GM18508 (cell line): ENCODE data around the gene GRIA4.
"Not testable (repeated sequence)": the region's sequence is repeated elsewhere in the genome, so short reads cannot be mapped to it uniquely, and the experiment has no call there.

ENCODE experiments used
- ATAC-seq: cut with Tn5 transposase; IDR thresholded peaks from one replicate; pipeline ENCODE4 v1.9.1; 2021; ENCODE audit warnings: moderate number of reproducible peaks; ENCODE audit not compliant: insufficient read depth, unreplicated experiment

GRIA4 gene

GRCh38 chr11:105780781-105781525 lies 171.1 kb downstream of the GRIA4 start:
- no peak for ATAC-seq

- ATAC-seq, result no peak
Observed at GRCh38 chr11:105781807-105782206, 171.9 kb downstream of the GRIA4 start.

GRCh38 chr11:105783216-105783615 lies 173.3 kb downstream of the GRIA4 start:
- no peak for ATAC-seq

GRCh38 chr11:105785850-105786249 lies 176.0 kb downstream of the GRIA4 start:
- ATAC-seq, result not testable (repeated sequence)

- ATAC-seq, result no peak
Observed at GRCh38 chr11:105786741-105787140, 176.9 kb downstream of the GRIA4 start.

GRCh38 chr11:105789579-105790420 lies 179.9 kb downstream of the GRIA4 start:
- no peak for ATAC-seq

GRCh38 chr11:105790840-105791239 lies 181.0 kb downstream of the GRIA4 start:
- ATAC-seq, result no peak

GRCh38 chr11:105793092-105793491 lies 183.2 kb downstream of the GRIA4 start:
- no peak for ATAC-seq

GRCh38 chr11:105799263-105799662 lies 189.4 kb downstream of the GRIA4 start:
- no peak for ATAC-seq

- ATAC-seq, result no peak
Observed at GRCh38 chr11:105799728-105800462, 190.0 kb downstream of the GRIA4 start.

GRCh38 chr11:105802390-105802789 lies 192.5 kb downstream of the GRIA4 start:
- no peak for ATAC-seq

GRCh38 chr11:105811242-105811641 lies 201.4 kb downstream of the GRIA4 start:
- no peak for ATAC-seq

GRCh38 chr11:105821372-105821771 lies 211.5 kb downstream of the GRIA4 start:
- ATAC-seq, result no peak

GRCh38 chr11:105821781-105822180 lies 211.9 kb downstream of the GRIA4 start:
- ATAC-seq, result no peak

GRCh38 chr11:105823495-105824033 lies 213.7 kb downstream of the GRIA4 start:
- no peak for ATAC-seq

GRCh38 chr11:105824457-105825013 lies 214.7 kb downstream of the GRIA4 start:
- ATAC-seq, result no peak

GRCh38 chr11:105825141-105825540 lies 215.3 kb downstream of the GRIA4 start:
- no peak for ATAC-seq

- no peak for ATAC-seq
Observed at GRCh38 chr11:105827906-105828305, 218.0 kb downstream of the GRIA4 start.

- peak; percentile 91 for ATAC-seq
Observed at GRCh38 chr11:105829084-105829483, 219.2 kb downstream of the GRIA4 start.

GRCh38 chr11:105834461-105834860 lies 224.6 kb downstream of the GRIA4 start:
- no peak for ATAC-seq
